GM19467 (cell line): ENCODE measurements around the gene SPOCK1.

Experiments used
- ATAC-seq: cut with Tn5 transposase; IDR thresholded peaks from one replicate; pipeline ENCODE4 v1.9.1; 2021; ENCODE audit warnings: mild to moderate bottlenecking, moderate library complexity; ENCODE audit not compliant: unreplicated experiment

The SPOCK1 gene

DNA sequence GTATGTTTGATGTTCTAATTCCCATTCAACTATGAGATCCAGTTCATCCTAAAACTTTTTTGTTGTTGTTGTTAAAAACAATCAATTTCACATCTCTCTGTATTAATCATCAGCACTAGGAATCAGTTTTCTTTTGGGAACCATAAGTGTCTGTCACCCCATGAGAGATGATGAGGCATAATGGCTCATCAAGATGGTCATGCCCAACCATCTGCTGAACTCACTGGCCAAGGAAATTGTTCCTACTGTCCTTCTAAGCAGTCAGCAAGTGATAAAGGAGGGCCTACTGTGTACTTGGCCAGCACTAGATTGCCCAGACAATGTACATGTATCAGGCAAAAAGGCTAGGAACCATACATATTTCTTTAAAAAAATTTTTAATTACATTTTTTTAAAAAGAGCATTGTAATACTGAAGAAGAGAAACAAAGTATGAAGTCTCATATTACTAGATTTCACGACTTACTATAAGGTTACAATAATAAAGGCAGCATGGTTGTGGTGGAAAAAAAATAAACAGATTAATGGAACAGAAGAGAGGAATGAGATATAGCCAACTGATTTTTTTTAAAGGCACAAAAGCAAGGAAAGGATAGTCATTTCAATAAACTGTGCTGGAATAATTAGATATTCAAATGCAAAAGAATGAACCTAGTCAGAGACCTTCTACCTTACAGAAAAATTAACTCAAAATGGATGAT, 458.3 kb downstream of the SPOCK1 start:
- ATAC-seq = no peak

DNA sequence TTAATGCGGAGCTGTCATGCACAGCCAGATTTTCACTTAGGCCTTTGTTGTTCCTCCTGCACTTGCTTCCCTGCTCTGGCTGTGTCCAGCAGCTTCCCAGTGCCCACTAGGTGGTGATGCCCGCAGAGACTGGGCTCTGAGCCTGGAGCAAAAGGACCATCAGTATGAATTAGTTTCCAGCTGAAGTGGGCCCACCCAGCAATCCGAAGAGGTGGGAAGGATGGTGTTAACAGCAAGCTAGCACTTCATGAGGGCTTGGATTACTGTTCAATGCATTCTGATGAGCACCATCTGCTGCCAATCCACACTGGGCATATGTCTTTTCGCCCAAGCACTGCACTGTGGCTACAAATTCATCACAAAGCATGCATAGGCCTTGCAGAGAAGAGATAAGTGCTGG, 459.1 kb downstream of the SPOCK1 start:
- no peak for ATAC-seq

DNA sequence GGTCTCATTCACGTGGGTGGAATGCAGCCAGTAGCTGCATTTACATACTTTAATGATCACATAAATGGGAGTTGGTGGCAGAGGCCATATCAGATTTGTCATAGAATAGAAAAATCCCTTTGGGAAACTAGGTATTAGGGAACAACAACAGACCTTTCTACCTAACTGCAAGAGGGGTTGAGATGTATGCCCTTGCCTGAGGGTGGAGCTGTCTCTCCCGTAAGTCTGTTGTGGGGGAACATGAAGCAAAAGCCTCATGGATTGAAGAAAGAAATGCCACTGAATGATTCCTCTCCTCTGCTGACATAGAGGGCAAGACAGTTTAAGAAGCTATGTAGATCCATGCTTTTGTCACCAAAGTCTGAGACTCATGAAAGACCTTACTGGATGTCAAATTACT, 461.3 kb downstream of the SPOCK1 start:
- no peak for ATAC-seq

DNA sequence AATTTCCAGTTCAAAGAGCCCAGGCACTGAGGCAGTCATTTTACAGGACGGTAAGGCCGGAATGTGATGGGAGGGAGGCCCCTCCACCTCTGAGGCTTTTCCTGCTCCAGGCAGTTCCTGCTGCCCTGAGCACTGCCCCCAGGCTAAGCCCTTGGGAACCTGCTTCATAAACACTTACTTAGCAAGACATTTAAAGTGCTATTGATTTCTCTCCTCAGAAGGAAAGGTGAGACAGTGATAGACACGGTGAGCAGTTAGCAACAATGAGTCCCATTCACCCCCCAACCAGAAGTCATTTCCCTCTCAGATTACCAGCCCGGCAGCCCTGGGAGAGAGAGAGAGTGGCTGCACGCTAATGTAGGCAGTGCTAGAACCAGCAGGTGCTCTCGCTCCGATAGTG, 462.5 kb downstream of the SPOCK1 start:
- no peak for ATAC-seq

DNA sequence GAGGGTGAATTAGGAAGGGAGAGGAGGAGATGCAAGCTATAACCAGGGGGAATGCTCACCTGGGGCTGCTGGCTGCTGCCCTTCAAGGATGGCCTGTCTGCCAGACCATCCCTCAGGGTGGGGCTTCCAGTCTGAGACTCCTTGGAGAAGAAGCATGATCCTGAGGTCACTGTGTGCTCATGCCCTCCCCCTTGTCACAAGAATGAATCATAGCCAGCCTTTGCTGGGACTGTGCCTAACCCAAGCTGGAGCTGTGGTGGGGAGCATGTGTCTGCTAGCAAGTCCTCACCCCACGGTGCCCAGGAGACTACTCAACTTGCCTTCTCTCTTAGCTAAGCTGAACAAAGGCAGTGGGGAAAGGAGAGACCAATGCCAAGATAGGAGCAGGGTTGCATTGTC, 463.6 kb downstream of the SPOCK1 start:
- ATAC-seq = no peak

DNA sequence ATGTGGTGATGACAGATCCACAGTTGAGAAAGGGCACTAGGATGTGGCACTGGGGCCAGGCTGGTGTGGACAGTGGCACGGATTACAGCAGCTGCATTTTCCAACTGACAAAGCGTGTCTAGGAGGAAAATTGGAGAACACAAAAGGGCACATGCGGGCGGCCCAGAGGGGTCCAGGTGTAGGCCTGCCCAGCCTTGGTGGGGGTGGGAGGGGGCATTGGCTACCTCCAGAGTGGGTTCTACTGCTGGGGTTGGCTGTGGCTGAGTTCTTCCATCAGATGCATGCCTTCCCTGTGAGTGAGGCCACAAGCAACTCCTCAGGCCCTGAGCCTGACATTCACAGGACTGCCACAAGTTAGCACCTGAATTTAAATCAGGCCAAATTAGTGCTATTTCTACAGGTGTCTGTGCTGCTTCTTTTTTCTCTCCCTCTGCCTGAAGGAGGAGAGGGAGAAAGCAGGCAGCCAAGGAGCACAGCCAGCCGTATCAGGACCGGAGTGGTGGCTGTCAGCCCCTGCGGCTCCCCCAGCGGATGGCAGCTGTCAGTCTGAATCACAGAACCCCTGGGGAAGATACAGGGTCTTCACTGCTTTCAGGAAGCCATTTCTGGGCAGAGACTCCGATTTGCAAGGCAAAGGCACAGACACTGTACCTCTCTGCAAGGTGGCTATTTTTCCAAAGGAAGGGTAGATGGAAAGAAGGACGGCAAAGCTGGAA, 464.2 kb downstream of the SPOCK1 start:
- no peak for ATAC-seq

DNA sequence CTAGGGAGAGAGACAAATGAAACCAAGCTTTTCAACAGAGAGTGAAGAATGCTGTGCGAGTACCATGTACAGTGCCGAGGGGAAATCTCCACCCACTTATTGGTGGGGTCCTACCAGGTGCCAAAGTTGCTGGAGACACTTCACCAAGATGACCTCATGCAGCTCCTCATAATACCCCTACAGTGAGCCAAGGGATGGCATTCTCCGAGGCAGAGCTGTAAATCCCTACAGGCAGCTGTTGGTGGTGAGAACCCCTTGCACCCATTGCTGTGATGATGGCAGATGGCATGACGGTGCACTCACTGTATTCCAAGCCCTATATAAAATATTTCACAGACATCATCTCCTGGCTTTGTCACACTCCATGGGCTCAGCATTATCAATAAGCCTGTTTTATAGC, 464.9 kb downstream of the SPOCK1 start:
- ATAC-seq = no peak

DNA sequence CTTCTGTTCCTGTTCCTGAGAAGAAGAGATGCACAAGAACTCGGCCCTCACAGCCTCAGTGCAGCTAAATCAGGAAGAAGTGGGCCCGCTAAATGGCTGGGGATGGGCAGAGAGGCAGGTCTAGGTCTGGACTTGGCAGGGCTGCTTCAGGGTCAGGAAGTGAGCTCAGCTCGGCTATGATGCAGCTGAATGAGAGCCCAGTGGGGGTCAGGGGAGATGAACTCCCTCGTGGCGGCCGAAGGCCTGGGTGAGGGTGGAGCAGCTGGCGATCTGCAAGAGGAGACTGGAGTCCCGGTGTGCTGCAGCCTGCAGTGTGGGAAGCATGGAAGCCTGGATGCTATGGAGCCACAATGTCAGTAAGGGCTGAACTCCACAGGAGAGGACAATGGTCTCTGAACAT, 466.2 kb downstream of the SPOCK1 start:
- ATAC-seq = no peak

DNA sequence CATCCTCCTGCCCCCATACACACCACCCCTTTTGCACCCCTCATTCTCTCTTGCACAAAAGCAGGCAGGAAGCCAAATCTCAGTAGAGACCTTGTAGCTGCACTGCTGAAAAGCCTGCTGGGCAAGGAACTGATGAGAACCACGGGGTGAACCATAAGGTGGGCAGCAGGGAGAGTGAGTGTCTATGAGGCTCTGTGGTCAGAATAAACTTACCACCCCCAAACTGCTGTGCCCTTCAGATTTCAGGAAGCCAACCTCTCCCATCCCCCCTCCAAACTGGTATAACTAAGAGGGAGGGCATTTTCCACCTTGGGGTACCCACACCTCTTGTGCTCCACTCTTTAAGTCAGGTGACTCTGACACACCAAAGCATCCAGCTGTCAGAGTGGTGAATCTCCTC, 471.4 kb downstream of the SPOCK1 start:
- no peak for ATAC-seq

DNA sequence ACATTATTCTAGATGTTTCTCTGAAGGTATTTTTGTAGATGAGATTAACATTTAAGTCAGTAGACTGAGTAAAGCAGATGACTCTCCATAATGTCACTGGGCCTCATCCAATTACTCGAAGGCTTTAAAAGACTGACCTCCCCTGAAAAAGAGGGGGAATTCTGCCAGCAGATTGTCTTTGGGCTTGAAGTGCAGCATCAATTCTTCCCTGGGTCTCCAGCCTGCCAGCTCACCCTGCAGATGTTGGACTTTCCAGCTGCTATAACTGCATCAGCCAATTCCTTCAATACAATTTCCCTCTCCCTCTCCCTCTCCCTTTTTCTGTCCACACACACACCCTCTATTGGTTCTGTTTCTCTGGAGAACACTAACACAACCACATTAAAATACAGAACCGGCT, 472.8 kb downstream of the SPOCK1 start:
- no peak for ATAC-seq

DNA sequence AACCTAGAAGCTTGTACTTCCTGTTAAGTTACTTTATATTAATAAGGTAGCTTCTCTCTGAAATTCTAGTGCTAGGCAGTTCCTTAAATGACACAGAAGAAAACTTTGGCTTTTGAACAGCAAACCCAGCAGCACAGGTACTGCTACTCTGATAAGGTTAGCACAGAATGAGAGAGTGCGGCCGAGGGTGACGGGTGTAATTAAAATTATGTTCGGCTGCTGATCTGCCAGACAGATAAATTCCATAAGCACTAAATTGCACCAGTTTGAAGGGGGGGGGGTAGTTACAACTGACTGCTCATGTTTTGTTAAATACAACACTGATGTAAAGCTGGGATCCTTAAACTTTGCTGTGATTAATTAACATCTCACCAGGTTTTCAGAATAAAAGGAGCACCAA, 475.1 kb downstream of the SPOCK1 start:
- no peak for ATAC-seq

DNA sequence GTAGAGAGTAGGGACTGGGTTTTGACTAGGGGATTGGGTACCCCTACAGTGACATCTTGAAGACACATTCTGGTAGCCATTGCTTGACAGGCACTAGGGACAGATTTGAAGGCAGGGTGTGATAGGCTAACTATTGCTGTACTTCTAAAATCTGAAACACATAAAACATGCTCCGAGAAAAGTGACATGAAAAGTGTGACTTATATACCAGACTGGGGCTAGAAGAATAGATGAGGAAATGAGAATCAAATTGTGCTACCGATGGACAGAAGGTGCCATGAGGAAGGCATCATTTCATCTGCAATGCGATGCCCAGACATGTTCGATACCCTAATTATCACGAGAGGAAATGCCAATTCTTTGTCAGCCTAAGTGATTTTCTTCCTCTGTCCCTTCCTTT, 475.8 kb downstream of the SPOCK1 start:
- no peak for ATAC-seq

DNA sequence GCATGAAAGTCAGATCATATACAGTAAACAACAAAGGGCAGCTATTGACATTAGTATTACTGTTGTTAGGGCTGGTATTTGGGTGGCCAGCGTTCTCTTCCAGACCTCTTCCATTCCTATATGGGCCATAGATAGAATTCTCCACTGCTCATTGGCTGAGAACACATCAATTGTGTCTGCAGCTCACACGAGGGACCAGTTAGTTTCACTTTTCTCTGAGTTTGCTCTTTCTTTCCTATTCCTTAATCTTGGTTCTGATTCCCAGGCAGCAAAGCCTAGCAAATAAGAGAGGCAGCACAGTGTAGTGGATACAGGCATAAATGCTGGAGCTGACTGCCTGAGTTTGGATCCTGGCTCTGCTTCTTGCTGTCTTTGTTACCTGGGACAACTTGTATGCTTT, 476.4 kb downstream of the SPOCK1 start:
- ATAC-seq = no peak

DNA sequence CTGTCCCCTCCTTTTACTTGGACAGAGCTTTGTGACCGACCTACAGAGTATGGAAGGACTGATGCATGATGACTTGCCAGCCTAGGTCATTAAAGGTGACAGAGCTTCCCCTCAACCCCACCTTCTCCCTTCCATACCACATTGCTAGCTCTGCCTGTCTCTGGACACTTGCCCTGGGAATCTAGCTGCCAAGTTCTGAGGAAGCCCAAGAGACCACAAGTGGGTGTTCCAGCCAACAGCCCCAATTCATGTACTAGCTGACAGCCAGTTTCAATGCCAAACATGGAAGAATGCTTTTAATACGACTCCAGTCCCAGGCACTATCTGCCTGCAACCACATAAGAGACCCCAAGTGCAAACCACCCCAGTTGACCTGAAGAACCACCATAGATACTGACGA, 477.1 kb downstream of the SPOCK1 start:
- ATAC-seq = no peak

DNA sequence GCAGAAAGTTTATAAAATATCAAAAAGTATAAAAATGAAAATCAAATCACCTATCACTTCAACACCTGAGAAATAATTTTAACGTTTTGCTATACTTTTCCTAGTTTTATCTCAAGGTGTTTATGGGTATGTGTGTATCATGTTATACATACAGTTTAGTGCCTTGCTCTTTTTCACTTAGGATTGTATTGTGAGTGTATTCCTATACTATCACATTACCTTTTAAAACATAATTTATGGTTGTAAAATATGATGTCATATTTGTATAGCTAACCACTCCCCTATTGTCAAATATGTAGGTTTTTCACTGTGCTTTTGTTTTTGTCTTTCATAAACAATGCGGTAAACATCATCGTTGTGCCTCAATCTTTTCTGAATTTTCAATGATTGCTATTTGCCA, 479.9 kb downstream of the SPOCK1 start:
- no peak for ATAC-seq

DNA sequence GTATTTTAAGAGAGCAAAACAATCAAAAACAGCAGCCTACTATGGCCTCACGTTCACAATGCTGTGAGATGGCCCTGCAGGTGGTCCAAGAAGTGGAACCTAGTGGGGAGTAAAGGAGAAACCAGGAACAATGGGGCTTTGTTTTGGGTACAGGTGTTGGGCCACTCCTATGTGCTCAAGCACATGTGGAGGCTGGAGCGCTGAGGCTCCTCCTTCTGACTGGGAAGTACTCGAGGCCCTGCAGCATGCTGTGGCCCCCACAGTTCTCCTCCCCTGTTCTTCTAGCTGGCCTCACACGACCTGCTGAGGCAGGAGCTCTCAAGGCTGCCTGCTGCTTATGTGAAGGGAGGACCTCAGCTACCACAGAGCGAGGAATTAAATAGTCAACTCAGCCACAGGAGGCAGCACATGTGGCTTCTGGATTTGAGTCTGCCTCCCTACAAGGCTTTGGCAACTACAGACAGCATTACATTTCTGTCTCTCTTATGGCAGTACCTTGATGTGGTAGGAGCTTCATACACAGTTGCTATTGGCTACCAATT, 482.3 kb downstream of the SPOCK1 start:
- ATAC-seq = no peak

DNA sequence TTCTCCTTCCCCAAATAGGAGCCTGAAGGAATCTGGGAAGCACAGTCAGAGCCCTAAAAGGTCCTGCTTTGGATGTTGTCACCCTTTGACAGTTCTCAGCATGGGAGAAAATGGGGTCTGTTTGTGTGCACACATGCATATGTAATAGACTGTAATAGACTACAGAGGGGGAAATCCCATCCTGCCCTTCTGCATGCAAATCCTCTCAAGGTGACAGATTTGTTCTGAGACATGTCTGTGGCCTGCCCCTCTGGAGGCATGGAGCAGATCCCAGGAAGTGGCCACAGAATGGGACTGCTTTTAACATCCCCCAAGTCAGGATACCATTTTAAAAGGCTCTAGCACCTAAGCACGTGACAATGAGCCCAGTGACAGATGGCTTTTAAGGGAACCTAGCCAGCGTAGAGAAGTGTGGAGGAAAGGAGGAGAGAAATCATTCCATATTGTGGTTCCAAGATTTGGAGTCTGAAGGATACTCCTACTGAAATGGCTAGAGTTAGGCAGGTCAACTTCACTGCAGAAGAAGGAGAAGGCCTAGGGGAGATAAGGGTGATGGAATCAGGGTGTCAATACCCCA, 483.5 kb downstream of the SPOCK1 start:
- ATAC-seq = no peak

DNA sequence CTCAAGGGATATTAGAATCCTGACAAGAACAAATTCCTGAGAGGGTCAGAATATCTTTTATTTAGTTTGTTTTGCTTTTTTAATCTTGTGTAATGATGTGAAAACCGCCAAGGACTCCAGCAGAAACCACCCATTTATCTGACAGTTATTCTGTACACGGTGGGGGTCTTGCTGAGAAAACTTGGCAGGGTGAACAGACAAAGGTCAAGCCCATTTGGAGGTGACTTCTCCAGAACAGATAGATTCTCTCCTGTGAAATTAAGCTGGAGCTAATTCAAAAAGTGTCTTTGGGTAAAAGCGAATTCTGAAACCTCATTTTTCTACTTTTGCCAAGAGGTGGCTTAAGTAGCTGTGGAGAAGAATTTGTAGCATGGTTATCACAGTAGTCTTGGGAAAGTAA, 484.4 kb downstream of the SPOCK1 start:
- ATAC-seq = no peak

DNA sequence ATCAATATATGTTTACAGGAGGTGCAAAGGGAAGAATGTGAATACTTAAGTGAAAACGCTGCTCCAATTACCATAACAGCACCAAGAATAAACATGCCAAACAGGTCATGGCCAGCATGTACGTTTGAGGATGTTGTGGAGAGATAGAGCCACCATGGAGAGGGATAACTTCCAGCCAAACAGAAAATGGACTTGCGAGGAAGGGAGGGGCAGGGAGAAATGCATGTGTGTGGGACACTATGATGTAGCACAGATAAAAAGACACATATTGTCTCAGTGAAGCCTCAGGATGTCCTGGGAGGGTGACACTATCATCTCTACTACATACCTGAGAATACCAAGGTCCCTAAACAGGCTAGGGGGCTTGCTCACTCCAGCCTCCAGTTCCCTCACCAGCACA, 488.9 kb downstream of the SPOCK1 start:
- no peak for ATAC-seq

DNA sequence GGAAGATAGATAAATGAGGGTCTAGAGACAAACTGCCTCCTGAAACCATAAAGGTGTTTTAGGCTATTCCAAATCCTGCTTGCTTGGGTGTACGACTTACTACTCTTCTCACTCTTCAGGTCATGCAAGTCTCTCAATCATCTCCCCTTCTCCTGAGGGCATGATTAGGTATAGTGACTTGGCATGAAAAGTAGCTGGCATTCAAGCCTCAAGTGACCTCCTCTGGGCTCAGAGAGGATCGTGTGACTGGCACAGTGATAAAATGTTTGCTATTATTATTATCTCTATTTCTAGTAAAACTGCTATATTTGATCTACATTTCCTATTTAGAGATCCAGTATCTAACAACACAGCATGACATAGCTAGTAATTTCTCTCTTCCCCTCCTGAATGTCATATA, 494.8 kb downstream of the SPOCK1 start:
- no peak for ATAC-seq

DNA sequence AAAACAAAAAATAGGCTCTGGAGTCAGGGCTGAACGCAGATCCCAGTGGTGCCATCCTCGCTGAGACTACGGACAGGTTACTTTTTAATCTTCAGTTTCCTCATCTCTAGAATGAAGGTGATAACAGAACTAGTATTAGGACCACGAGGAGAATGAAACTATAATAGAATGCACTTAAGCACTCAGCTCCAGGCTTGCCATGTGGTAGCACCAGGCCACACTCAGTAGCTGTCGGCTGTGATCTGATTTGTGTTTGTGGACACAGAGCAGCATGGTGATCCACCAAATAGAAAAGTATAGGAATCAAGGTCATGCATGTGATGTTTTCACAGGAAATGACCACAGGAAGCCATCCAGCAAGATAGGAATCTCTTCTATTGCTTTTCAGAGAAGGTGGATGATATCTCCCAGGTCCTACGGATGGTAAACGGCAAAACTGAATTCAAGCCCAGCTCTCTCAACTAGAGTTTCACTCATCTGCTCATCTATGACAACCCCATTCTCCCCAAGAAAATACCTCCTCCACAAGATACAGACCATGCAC, 498.0 kb downstream of the SPOCK1 start:
- no peak for ATAC-seq

DNA sequence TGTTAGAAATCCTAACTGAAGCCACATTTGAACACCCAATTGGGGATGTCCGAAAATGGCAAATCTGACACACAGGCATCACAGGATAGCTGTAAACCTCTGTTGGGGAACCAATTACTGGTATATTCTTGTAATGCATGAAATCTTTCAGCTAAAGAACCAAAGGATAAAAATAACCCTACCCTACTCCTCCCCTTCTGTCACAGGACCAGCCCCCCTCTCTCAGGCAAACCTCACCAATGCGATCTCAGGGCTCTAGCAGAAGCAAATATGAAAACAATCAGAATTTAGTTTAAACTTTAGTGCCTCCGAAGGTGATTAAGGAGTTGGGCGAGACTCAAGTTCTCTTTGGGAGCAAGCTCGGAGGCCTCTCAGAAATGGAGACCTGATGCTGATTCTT, 499.3 kb downstream of the SPOCK1 start:
- ATAC-seq = no peak
